ENCODE results near the gene TRPC4AP.
"Not testable (repeated sequence)": the region's sequence is repeated elsewhere in the genome, so short reads cannot be mapped to it uniquely, and the experiment has no call there.

The TRPC4AP gene

GRCh38 chr20:35087791-35088190 lies 4.8 kb downstream of the TRPC4AP start:
- Histone ChIP-seq H3K4me1 (ENCODE audit: low read depth, poor library complexity, severe bottlenecking) (peaks cover 43% of the 10 kb centered on the region), H3K27me3 (ENCODE audit: insufficient read depth, low read depth) (no peaks in the 10 kb centered on the region), H3K79me2 (ENCODE audit: insufficient read depth, low read depth) (peaks cover 86% of the 10 kb centered on the region), H3K36me3 (ENCODE audit: insufficient read depth) (no peaks in the 10 kb centered on the region), H3K4me2 (no peak overlapping the region), H3K27ac (no peak overlapping the region), H4K20me1 (ENCODE audit: insufficient read depth) (peaks cover 2% of the 10 kb centered on the region; the same call in 1 of the 2 replicates), H3K9ac (no peak overlapping the region), H3K4me3 (IDR thresholded peaks at IDR 0.05; ENCODE audit: insufficient read depth, low read depth, low read length) (no peak overlapping the region), H2AFZ (ENCODE audit: low read depth) (no peak overlapping the region)
- no peak for TF ChIP-seq CTCF (conservative IDR thresholded peaks at IDR 0.05; ENCODE audit: low read depth, low read length)

- no peak overlapping the region for H3K27ac ChIP-seq
- no peak overlapping the region for H3K9ac ChIP-seq
- peaks cover 90% of the 10 kb centered on the region for H3K79me2 ChIP-seq (ENCODE audit: insufficient read depth, low read depth)
- H4K20me1 ChIP-seq (ENCODE audit: insufficient read depth) = peaks cover 3% of the 10 kb centered on the region; the same call in 1 of the 2 replicates
- H2AFZ ChIP-seq (ENCODE audit: low read depth) = no peak overlapping the region
- peaks cover 47% of the 10 kb centered on the region for H3K4me1 ChIP-seq (ENCODE audit: low read depth, poor library complexity, severe bottlenecking)
- H3K4me2 ChIP-seq = no peak overlapping the region
- H3K36me3 ChIP-seq (ENCODE audit: insufficient read depth) = no peaks in the 10 kb centered on the region
- no peak for TF ChIP-seq CTCF (conservative IDR thresholded peaks at IDR 0.05; ENCODE audit: low read depth, low read length)
- H3K27me3 ChIP-seq (ENCODE audit: insufficient read depth, low read depth) = no peaks in the 10 kb centered on the region
- no peak overlapping the region for H3K4me3 ChIP-seq (IDR thresholded peaks at IDR 0.05; ENCODE audit: insufficient read depth, low read depth, low read length)
Observed at GRCh38 chr20:35087355-35087754, 5.3 kb downstream of the TRPC4AP start.

- Histone ChIP-seq H3K4me3 (IDR thresholded peaks at IDR 0.05; ENCODE audit: insufficient read depth, low read depth, low read length) (no peak overlapping the region), H3K36me3 (ENCODE audit: insufficient read depth) (no peaks in the 10 kb centered on the region), H2AFZ (ENCODE audit: low read depth) (no peak overlapping the region), H3K79me2 (ENCODE audit: insufficient read depth, low read depth) (peaks cover 89% of the 10 kb centered on the region), H3K4me2 (no peak overlapping the region), H4K20me1 (ENCODE audit: insufficient read depth) (peaks cover 3% of the 10 kb centered on the region; the same call in 1 of the 2 replicates), H3K9ac (no peak overlapping the region), H3K27ac (no peak overlapping the region), H3K4me1 (ENCODE audit: low read depth, poor library complexity, severe bottlenecking) (peaks cover 52% of the 10 kb centered on the region), H3K27me3 (ENCODE audit: insufficient read depth, low read depth) (no peaks in the 10 kb centered on the region)
- TF ChIP-seq CTCF (conservative IDR thresholded peaks at IDR 0.05; ENCODE audit: low read depth, low read length) = no peak
Observed at GRCh38 chr20:35085477-35086225, 7.0 kb downstream of the TRPC4AP start.

- Histone ChIP-seq H3K4me2 (no peak overlapping the region), H3K36me3 (ENCODE audit: insufficient read depth) (no peaks in the 10 kb centered on the region), H3K79me2 (ENCODE audit: insufficient read depth, low read depth) (peaks cover 89% of the 10 kb centered on the region; the same call in 1 of the 2 replicates), H4K20me1 (ENCODE audit: insufficient read depth) (peaks cover 3% of the 10 kb centered on the region; the same call in 1 of the 2 replicates), H3K4me1 (ENCODE audit: low read depth, poor library complexity, severe bottlenecking) (peaks cover 50% of the 10 kb centered on the region), H3K27ac (no peak overlapping the region), H3K27me3 (ENCODE audit: insufficient read depth, low read depth) (no peaks in the 10 kb centered on the region), H3K9ac (no peak overlapping the region), H3K4me3 (IDR thresholded peaks at IDR 0.05; ENCODE audit: insufficient read depth, low read depth, low read length) (no peak overlapping the region), H2AFZ (ENCODE audit: low read depth) (no peak overlapping the region)
- no peak for TF ChIP-seq CTCF (conservative IDR thresholded peaks at IDR 0.05; ENCODE audit: low read depth, low read length)
Observed at GRCh38 chr20:35084998-35085397, 7.6 kb downstream of the TRPC4AP start.

GRCh38 chr20:35080348-35080642 lies 12.3 kb downstream of the TRPC4AP start:
- not testable (repeated sequence) for H3K4me2 ChIP-seq; H3K36me3 ChIP-seq (ENCODE audit: insufficient read depth); H3K27me3 ChIP-seq (ENCODE audit: insufficient read depth, low read depth); H3K27ac ChIP-seq; H3K9ac ChIP-seq; H3K4me3 ChIP-seq (IDR thresholded peaks at IDR 0.05; ENCODE audit: insufficient read depth, low read depth, low read length); H4K20me1 ChIP-seq (ENCODE audit: insufficient read depth); H2AFZ ChIP-seq (ENCODE audit: low read depth)
- peaks cover 28% of the 10 kb centered on the region for H3K4me1 ChIP-seq (ENCODE audit: low read depth, poor library complexity, severe bottlenecking)
- H3K79me2 ChIP-seq (ENCODE audit: insufficient read depth, low read depth) = peaks cover 69% of the 10 kb centered on the region; the same call in 1 of the 2 replicates

Data from KMS-11 (cell line).